HG02623 (cell line): ENCODE results near the gene SLC12A9.
"Not testable (repeated sequence)": the region's sequence is repeated elsewhere in the genome, so short reads cannot be mapped to it uniquely, and the experiment has no call there.

Source experiments
- ATAC-seq: cut with Tn5 transposase; IDR thresholded peaks from one replicate; pipeline ENCODE4 v1.9.1; 2021; ENCODE audit warnings: moderate library complexity; ENCODE audit not compliant: unreplicated experiment

SLC12A9 gene

DNA sequence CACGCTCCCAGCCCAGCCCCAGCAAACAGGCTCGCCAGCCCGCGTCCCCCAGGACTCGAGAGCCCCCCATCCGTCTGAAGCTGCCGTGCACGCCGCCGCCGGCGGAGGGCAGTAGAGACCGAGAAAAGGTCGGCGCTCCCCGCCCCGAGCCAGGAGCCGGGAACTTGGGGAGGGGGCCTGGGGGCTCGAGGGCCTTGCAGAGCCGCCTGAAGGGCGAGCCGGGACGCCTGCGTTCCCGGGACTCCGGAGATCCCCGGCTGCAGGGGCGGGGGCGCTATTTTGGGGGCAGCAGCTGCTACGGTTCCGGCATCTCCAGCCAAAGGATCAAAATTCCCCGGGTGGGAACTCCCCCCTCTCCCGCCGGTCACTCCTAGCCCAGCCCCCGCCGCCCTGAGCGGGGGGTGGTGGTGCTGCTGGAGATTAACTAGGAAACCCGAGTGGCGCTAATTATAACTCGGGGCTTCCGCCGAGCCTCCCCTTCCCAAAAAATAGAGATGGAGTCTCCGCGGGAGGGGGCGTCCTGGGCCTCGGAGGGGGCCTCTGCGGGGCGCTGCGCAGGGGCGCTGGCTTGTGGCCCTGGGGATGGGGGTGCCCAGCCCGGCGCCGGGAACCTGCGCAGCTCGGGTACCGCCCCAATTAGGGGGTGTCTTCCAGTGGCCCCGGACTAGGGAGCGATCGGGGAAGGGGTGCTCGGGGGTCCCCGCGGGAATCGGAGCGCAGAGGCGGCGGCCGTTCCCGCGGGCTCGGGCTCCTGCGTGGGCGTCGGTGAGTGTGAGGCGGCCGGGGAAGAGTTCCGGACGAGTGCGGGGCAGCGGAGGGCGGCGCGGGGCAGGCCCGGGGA lies 42.6 kb downstream of the SLC12A9 start:
- ATAC-seq: no peak

- no peak for ATAC-seq
These were observed 43.1 kb downstream of the SLC12A9 start, which contains the start of gene ACHE for GRCh38 chr7:100895701-100895955. Gene ACHE, minus strand, starts transcription at chr7:100895888. Its CDS starts 1,656 bp downstream, at chr7:100894232.

DNA sequence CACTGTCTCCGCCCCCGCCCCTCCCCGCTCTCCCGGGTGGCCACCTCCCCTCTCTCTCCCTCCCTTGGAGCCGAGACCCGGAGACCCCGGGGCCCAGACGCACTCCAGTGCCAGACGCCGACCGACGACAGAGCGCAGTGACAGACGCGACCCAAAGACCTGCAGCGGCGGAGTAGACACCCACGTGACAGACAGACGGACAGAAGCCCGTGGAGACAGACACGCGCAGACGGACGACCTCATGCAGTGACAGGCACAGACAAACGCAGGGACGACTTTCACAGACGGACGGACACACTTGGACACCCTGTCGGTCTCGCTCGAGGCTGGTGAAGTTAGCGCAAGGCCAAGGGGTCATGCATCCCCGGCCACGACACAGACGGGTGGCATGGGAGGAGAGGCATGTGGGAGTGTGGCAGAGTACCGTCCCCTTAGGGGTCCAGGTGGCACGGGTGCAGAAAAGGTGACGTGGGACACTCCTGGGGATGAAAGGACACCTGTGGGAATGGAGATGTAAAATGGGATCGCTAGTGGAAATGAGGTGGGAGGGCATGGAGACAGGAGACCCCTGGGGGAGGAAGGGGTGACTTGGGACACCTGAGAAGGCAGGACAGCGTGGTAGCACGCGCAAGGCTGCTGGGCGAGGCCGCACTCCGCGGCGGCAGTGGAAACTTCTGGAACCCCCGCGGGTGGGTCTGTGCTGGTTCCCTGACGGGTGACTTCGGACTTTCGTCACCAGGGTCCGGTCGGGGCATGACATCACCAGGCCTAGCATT lies 43.6 kb downstream of the SLC12A9 start:
- no peak for ATAC-seq

- no peak for ATAC-seq
These were observed 44.5 kb downstream of the SLC12A9 start for GRCh38 chr7:100896732-100897608.

DNA sequence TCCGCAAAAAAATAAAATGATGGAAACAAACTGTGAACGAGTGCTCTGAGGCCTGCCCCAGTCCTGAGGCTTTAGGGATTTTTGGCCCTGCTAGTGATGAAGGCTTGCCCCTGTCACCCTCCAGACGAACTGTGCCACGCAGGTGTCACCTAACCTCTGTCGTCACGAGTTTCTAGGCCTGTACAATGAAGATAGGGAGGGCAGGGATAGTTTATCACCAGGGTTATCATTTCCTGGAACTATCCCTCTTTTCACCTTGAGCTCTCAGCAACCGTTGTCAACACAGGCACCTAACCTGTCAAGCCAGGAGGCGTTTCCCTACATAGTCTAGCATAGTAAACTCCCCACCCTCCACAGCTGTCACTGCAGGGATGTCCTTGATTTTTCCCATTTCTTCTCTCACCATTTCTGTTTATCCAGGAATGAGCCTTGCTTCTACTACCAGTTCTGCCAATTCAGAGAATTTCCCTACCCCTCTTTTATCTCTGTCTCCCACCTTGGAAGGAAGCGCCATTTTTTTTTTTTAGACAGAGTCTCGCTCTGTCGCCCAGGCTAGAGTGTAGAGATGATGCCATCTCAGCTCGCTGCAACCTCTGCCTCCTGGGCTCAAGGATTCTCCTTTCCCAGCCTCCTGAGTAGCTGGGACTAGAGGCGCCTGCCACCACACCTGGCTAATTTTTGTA lies 45.4 kb downstream of the SLC12A9 start:
- ATAC-seq: no peak

DNA sequence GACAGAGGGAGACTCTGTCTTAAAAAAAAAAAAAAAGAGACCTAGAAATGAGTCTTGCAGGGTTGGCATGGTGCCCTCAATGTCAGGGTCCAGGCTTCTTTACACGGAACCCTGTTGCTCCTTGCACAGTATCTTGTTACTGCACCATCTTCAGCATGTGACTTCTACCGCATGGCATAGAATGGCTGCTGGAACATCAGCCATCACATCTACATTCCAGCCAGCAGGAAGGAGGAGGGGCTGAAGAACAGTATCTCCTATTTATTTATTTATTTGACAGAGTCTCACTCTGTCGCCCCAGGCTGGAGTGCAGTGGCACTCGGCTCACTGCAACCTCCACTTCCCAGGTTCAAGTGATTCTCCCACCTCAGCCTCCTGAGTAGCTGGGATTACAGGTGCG lies 46.9 kb downstream of the SLC12A9 start:
- ATAC-seq: no peak

DNA sequence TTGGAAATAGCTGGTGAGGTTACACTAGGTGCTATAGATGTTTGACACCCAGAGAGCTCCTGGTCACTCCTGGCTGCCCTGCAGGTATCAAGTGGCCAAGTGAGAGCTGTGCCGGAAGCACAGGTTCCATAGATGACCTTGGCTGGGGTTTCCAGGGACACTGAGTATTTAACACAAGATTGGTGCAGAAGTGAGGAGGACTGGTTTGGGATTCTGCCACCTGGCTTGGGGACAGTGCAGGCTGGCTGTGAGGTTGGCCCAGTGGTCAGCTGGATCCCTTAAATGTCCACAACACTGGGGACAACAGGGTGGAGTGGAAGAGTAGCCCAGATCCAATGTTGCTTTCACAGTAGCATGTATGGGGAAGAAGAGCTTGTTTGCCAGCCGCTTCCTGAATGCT lies 48.5 kb downstream of the SLC12A9 start:
- no peak for ATAC-seq

GRCh38 chr7:100901921-100902332 lies 49.4 kb downstream of the SLC12A9 start:
- no peak for ATAC-seq

GRCh38 chr7:100902638-100903037 lies 50.1 kb downstream of the SLC12A9 start:
- no peak for ATAC-seq

DNA sequence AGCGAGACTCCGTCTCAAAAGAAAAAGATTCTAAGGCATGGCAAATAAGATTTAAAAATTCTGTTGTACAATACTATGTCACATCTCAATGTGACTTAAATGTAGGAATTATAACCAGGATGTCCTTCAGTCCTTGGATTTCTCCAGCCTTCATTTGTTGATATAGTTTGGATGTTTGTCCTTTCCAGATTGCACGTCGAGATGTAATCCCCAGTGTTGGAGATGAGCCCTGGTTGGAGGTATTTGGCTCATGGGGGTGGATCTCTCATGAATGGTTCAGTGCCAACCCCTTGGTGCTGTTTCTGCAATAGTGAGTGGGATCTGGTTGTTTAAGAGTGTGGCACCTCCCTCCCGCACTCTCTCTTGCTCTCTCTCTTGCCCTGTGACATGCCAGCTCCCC lies 56.0 kb downstream of the SLC12A9 start:
- ATAC-seq: no peak

DNA sequence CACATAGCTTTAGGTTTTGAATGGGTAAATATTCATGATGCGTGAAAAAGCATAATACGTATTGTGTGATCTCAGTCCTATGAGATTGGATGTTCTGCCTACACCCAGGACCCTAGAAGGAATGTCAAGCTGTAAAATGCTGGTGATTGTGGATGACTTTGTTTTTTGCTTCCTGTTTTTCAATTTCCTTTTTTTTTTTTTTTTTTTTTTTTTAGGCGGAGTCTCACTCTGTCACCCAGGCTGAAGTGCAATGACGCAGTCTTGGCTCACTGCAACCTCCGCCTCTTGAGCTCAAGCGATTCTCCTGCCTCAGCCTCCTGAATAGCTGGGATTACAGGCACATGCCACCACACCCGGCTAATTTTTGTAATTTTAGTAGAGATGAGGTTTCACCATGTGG lies 57.9 kb downstream of the SLC12A9 start:
- ATAC-seq: not testable (repeated sequence)

DNA sequence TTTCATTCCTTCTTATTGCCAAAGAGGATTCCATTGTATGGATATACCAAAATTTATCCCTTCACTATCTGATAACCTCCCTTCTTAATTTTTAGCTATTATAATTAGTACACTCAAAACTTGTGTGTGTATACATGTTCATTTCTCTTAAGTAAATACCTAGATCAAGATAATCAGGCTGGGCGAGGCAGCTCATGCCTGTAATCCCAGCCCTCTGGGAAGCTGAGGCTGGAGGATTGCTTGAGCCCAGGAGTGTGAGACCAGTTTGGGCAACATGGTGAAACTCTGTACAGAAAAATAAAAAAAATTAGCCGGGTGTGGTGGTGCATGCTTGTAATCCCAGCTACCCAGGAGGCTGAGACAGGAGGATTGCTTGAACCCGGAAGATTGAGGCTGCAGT lies 59.0 kb downstream of the SLC12A9 start:
- ATAC-seq: no peak

DNA sequence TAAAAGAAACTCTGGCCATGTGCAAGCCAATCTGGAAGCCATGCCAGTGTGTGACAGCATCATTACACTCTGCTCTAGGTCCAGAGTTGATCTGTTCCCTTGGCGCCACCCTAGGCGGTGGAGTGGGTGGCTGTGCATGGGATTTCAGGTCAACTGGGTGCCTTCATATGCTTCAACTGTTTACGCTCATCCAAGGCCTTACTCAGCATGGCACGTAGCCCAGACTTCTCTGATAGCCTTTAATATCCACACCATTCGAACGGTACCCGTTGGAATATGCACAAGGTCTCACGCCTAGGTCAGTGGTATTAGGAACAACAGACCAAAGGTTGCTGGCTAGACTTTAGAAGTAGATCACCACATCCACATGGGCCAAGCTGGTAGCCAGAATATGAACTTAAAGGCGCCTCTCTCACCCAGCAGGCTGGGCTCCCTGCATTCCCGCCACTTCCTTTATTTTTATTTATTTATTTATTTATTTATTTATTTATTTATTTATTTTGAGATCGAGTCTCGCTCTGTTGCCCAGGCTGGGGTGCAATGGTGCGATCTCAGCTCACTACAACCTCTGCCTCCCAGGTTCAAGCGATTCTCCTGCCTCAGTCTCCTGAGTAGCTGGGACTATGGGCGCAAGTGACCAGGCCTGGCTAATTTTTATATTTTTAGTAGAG lies 61.8 kb downstream of the SLC12A9 start:
- ATAC-seq: no peak

GRCh38 chr7:100914879-100915447 lies 62.5 kb downstream of the SLC12A9 start:
- ATAC-seq: no peak
